NCI-H526 (cell line): ENCODE results near the gene NFIB.
A peak's percentile ranks its signal among the peaks of the same experiment; 100 is the strongest.

Experiments
- DNase-seq, 2 experiments: peaks; one replicate each; lab custom pipeline; 2025; lab: John Stamatoyannopoulos, UW

Gene NFIB

GRCh38 chr9:14278291-14278721, 35.6 kb downstream of the NFIB start:
- DNase-seq, result no peak

- no peak for DNase-seq
These were observed 36.2 kb downstream of the NFIB start for GRCh38 chr9:14277761-14278160.

GRCh38 chr9:14277244-14277643, 36.7 kb downstream of the NFIB start:
- DNase-seq, result no peak

GRCh38 chr9:14275331-14275730, 38.6 kb downstream of the NFIB start:
- no peak for DNase-seq

- no peak for DNase-seq
These were observed 40.2 kb downstream of the NFIB start for GRCh38 chr9:14273696-14274121.

GRCh38 chr9:14272927-14273528, 40.9 kb downstream of the NFIB start:
- DNase-seq, result no peak

- no peak for DNase-seq
These were observed 42.8 kb downstream of the NFIB start for GRCh38 chr9:14271093-14271673.

GRCh38 chr9:14270358-14271092, 43.4 kb downstream of the NFIB start:
- DNase-seq, result no peak

- DNase-seq, result no peak
These were observed 44.0 kb downstream of the NFIB start for GRCh38 chr9:14269916-14270315.

GRCh38 chr9:14263707-14264483, 50.0 kb downstream of the NFIB start:
- no peak for DNase-seq

GRCh38 chr9:14262827-14263226, 51.1 kb downstream of the NFIB start:
- DNase-seq, result no peak

- no peak for DNase-seq
These were observed 52.3 kb downstream of the NFIB start for GRCh38 chr9:14261616-14262015.

GRCh38 chr9:14260101-14260500, 53.8 kb downstream of the NFIB start:
- no peak for DNase-seq

GRCh38 chr9:14258660-14259239, 55.2 kb downstream of the NFIB start:
- peak; percentile 14 to 16 for DNase-seq

GRCh38 chr9:14258156-14258555, 55.8 kb downstream of the NFIB start:
- no peak for DNase-seq

- DNase-seq, result no peak
These were observed 57.4 kb downstream of the NFIB start for GRCh38 chr9:14256588-14256987.

- peak; percentile 72 to 78 for DNase-seq
These were observed 62.5 kb downstream of the NFIB start for GRCh38 chr9:14251154-14252071.

- no peak for DNase-seq
These were observed 63.2 kb downstream of the NFIB start for GRCh38 chr9:14250794-14251153.

- DNase-seq, result no peak
These were observed 64.4 kb downstream of the NFIB start for GRCh38 chr9:14249527-14249926.

GRCh38 chr9:14248149-14248548, 65.8 kb downstream of the NFIB start:
- DNase-seq, result no peak

- DNase-seq, result no peak
These were observed 66.4 kb downstream of the NFIB start for GRCh38 chr9:14247577-14247976.
